ENCODE data around the gene TTF2. TPM values are rescaled to one million over a fixed set of nuclear protein-coding genes. Genes with fewer than 3 reads are reported as not detected.
"Not testable (repeated sequence)": the region's sequence is repeated elsewhere in the genome, so short reads cannot be mapped to it uniquely, and the experiment has no call there.

Gene TTF2
- total RNA-seq, 1 donor from 2014 or later, result 25.1 TPM

DNA sequence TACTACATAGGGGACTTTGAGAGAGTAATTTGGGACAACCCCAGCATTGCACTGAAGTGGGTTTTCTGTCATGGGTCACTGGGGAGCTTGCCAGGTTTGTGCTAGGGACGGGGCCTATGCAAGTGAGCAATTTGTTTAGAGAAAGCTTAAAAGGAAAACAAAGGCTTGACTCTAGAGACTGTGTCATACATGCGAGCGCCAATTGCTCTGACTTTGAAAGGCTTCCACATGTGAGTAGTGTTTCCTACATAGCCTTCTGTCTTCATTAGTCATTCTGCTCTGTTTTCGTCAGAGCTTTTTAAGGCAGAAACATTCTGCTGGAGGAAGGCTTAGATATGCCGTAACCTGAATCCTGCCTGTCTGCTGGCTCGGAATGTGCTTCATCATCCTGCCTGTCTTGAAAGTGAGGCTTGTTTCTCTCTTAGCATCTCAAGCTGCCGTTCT is 33.0 kb downstream of the TTF2 start:
- no peak for DNase-seq (ENCODE audit: low spot score)

DNA sequence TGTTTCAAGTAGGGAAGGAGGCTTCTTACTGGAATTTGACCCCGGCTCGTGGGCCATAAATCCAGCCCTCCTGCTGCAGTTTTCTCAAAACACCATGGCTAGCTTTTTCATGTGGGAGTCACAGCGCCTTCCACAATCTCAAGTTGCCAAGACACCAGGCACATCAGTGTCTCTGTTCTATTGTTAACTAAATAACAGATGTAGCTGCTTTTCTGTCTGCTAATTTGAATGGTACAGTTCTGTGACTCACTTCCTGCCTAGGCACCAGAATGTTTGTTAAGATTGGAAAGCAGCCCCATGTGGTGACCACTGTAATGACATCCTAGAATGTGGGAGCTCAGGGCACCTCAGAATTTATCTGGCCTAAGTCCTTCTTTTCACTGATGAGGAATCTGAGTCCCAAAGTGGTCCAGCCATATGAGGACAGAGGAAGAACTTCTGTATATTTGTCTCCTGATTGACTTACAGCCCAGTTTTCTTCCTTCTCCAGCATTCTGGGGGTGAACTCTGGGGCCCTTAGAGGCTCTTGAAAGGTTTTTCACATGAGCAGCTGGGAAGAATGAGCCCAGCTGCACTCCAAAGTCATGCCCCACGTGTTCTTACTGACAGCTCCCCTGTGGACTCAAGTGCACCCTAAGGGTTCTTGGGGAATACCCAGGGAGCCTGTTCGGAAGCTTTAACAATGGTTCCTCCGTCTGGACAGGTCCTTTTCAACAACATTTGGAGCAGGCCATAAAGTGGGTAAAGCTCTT is 33.9 kb downstream of the TTF2 start:
- DNase-seq (ENCODE audit: low spot score), result no peak

DNA sequence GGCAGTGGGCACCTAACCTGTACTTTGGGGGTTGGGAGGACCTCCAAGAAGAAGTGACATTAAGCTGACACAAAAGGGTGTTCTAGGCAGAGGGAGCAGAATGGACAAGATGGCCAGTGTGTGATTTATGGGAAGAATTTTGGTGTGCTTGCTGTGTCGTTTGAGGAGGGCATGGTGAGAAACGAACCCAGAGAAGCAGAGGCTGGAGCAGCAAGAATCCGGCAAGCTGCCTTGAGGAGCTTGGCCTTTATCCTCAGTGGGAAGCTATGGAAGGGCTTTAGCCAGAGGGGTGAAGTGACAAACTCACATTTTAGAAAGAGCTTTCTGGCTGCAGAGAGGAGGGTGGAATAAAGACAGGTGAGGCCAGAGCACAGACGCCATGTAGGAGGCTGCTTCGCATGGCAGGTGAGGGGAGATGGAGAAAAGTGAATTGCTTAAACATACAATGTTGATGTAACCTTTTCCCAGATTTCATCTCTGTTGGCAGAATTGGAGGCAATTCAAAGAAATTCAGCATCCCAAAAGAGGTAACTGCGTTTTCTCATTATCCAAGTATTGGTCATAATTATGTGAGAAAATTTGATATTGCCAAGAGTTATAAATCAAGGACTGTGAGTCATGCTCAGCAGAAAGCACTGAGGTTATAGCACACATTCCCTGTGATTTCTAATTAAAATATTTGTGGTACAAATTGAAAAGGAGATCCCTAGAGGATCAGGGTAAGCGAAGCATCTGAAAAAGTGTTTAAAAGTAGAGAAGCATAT is 34.9 kb downstream of the TTF2 start:
- DNase-seq (ENCODE audit: low spot score), result no peak

DNA sequence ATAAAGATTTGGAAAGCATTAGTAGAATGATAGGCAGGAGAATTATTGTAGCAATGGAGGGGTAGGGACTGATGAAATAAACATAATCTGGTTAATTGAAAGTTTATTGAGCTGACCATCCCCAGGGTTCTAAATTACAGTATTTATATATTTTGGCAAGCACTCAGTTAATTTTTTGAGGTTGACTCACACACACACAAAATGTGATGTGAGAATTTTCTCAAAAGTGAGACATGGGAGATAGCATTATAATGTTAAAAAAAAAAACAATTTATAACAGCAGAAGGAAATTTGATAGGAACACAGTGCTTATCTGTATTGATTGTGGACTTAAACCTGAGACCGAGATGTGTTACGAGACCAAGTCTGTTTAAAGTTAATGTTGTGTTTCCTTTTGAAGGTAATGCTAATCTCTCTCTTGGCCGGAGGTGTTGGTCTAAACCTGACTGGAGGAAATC is 36.9 kb downstream of the TTF2 start:
- DNase-seq (ENCODE audit: low spot score), result no peak

DNA sequence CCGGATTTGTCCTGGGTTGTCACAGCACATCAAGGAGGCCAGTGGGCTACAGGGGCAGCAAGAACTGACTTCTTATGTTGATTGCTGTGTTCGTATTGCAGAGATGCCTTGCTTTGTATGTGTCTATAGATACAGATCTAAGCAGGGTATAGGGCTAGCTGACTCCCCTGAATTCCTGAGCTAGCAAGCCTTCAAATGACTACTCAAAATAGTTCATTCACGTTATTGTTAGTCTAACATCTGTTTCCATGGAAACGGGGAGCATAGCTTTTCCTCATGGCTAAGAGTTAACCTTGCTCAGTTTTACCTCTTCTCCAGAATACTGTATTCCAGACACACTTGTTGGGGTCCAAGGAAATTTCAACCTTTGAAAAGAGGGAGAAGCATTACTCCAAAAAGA is 37.3 kb downstream of the TTF2 start:
- no peak for DNase-seq (ENCODE audit: low spot score)

DNA sequence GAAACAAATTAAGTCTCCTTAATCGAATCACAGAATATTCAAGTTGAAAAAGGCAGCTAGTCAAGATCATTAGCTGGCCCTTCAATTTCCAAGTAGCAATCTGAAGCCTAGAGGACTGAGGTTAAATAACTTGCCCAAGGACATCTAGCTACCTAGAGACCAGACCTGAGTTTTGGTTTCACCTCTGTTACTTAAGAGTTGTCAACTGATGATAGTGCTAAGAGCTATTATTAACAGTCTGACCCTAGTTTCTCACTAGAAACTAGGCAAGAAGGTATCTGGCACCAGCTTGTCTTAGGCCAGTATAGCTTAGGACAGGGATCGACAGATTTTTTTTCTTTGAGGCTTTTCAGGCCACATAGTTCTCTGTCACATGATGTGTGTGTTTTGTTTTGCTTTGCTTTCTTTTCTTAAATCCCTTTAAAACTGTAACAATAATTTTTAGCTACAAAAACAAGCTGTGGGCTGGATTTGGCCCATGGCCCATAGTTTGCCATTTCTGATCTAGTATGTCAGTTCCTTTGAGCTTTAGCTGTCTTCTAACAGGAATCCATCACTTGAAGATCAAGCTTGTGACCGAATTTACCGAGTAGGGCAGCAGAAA is 38.3 kb downstream of the TTF2 start:
- no peak for DNase-seq (ENCODE audit: low spot score)

DNA sequence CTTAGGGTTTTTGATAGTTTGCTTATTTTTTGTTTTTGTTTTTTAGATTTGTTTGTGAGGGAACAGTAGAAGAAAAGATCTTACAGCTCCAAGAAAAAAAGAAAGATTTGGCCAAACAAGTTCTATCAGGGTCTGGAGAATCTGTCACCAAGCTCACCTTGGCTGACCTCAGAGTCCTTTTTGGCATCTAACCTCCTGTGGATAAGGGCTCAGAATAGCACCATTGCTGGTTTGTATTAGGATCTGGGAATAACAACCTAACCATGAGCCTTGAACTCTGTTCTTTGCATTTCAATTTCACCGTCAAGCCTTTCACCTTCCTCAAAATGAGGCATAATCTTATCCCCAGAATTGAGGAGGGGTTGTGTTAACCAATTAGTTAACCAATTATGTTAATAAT is 41.2 kb downstream of the TTF2 start:
- DNase-seq (ENCODE audit: low spot score), result no peak

DNA sequence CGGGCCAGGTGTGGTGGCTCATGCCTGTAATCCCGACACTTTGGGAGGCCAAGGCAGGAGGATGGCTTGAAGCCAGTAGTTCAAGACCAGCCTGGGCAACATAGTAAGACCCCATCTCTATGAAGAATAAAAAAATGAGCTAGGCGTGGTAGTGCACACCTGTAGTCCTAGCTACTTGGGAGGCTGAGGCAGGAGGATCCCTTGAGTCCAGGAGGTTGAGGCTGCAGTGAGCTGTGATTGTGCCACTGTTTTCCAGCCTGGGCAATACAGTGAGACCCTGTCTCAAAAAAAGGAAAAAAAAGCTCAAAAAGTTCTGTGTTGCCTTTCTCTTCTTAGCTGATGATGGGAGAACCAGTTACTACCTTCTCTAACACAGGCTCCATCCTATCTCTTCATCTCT is 41.7 kb downstream of the TTF2 start:
- DNase-seq (ENCODE audit: low spot score), result not testable (repeated sequence)

DNA sequence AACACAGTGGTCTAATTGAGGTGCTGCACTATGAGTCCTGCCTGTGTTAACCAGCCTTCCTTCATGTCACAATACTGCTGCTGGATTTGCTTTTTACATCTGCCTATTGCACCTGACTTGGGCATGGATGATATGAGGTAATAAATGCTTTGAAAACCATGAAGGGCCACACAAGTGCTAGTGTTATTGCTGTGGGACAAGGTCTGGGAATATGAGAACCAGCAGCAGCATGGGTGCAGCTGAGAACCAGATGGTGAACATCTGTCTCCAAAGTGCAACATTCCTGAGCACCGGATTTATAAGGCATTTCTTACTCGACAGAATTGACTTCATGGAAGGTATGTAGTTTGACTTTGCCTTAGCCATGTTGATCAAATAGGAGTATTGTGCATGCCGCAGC is 44.9 kb downstream of the TTF2 start:
- DNase-seq (ENCODE audit: low spot score), result no peak

DNA sequence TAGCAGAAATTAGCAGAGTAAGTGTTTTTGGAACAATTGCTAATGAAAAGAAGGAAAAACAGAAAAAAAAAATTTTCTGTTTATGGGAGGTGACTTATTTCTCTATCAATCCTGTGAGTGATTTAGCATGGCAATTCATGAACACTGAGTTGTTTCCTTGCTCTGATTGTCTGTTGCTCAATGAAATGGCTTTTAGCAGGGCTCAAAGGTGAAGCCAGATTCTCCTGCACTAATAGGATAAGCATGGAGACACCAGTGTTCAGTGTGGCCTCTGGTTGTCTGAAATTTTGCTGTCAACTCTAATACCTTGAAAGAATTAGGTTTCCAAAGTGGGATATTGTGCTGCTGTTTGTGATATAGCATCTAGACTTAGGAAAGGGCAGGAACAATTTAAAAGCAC is 45.6 kb downstream of the TTF2 start:
- DNase-seq (ENCODE audit: low spot score), result no peak

DNA sequence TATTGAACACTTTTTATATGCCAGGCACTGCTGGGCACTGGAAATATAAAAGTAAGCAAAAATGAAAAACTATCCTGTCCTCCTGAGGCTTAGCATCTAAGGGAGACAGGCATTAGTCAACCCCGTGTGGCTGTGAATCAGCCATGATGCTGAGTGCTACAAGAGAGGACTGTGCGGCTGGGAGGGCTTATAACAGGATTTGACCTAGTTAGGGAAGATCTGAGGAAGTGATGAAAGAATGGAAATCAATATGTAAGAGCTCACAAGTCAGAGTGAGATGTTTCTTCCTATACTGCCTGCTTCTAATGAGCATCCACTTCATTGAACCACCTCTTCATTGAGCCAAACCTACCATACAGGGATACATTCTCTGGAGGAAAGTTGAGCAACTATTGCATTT is 46.4 kb downstream of the TTF2 start:
- DNase-seq (ENCODE audit: low spot score), result no peak

DNA sequence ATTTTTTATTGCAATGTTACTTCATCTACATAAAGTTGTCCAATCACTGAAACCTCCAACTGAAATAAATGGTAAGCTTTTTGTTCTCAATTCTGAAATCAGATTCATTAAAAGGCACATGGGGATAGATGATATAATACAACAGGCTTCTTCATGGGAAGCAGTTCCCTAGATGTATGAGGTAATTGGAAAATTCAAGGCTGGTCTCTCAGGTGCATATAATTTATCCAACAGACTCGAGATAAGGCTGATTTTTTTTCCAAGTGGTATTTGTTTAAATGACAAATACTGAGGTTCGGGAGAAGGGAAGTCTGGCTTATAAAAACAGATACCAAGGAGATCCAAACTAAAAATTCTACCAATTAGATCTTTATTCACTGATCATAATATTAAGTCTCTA is 47.2 kb downstream of the TTF2 start:
- DNase-seq (ENCODE audit: low spot score), result no peak

DNA sequence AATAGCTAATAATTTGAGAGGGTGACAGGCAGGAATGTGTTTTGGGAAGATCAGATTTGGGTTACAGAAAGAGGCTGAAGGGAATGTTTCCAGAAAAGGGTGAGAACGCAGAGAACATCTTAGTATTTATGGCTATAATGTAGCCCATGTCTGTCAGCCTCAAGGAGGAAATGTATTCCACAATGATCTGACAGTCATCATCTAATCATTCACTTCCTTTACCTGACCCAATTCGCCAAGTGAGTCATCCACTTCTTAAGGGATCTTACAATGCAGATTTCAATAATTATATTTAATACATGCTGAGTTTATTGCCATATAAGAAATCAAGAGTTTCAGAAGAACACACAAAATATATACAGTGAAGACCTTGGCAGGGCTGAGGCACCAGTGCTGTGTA is 50.6 kb downstream of the TTF2 start:
- DNase-seq (ENCODE audit: low spot score), result no peak

DNA sequence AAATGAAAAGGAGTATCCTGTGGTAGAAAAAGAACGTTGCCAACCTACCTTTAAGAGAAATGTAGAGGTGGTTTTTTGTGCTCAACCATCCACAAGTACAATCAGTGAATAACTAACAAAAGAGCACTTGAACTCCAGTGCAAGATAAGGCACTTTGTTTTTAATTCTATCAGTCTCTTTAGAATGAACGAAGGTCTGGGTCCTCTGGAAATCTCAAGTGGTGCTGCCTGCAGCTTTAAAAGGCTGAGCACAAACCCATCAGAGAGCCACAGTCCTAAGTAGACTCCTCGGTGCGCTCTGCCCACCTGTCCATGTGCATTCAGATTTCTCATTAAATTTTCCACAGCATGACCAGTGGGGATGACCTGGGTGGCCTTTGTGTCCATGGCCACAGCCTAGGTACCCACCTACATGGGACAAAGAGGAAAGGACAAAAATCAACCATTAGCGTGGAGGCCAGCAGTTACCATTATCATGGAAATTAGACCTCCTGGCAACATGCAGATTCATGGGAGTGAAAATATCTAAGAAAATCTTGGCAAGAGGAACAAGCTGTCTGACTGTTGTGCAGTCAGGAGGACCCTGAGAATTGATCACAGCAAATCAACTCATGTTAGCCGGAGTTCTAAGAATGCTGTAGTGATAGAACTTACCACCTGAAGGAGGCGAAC is 52.1 kb downstream of the TTF2 start:
- DNase-seq (ENCODE audit: low spot score), result no peak

DNA sequence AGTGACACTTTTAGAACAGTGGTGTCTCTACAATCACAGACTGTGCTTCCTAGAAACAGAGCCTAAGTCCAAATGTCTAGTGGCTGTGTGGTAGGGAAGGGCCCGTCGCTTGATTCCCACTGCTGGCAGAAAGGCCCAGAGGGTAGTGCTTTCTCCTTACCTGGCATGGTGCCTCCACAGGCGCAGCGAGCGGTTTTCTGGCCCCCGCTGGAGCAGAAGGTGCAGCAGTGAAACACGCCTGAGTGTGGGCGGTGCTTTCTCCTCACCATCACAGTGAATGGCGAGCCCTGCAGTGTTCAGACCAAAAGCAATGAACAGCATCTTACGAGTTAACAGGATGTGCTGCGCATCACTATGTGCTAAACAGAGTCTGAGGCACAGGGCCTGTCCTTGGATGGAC is 53.1 kb downstream of the TTF2 start:
- no peak for DNase-seq (ENCODE audit: low spot score)

DNA sequence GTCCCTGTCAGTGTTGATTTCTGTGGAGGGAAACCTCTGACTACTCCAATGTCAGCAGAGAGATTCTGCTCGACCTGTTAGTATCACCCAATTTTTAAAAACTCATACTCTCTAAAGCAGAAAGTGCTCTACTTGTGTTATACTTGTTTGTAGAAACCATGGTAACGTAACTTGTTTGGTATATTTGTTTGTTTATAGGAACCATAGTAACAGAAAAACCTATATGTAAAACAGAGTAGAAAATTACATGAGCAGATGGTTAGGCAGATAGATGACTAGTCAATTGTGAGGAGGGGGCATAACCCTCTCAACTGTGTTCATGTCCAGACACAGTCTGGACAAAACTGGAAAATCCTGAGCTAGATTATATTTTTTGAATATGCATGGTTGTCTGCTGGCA is 54.8 kb downstream of the TTF2 start:
- DNase-seq (ENCODE audit: low spot score), result no peak

DNA sequence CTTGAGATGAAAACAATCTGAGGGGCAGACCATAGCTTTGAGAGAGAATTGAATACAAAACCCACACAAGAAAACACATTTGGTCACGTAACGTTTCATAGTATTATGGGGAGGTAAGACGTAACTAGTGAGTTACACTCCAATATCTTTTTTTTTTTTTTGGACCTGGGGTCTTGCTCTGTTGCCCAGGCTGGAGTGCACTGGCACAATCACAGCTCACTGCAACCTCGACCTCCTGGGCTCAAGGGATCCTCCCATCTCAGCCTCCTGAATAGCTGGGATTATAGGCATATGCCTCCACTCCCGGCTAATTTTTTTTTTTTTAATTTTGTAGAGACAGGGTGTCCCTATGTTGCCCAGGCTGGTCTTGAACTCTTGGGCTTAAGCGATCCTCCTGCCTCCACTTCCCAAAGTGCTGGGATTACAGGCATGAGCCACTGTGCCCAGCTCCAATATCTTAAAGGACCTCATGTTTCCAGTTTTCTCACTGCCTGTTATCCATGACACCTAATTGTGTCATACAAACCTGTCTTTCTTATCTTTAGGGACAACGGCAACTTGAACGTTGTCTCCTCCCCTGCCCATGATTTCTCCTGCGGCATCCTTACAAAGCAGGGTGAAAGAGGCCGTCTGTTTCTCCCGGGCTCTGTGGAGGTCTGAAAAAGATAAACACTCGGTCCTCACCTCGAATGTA is 56.1 kb downstream of the TTF2 start:
- no peak for DNase-seq (ENCODE audit: low spot score)

DNA sequence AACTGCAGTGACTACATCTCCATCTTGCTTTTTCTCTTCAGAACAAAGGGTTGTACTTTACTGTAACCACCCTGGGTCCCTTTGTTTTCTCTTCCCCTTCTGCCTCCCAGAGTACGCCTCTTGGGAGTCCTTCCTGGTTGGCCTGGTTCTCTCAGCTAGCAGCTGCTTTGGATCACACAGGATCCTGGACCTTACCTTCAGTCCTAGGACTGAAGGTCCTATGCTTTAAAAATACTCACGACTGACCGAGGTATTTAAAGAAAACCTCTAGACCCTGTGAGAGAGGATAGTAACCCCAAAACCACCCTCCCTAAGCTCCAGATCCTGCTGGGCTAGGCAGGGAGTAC is 56.6 kb downstream of the TTF2 start:
- DNase-seq (ENCODE audit: low spot score), result no peak

DNA sequence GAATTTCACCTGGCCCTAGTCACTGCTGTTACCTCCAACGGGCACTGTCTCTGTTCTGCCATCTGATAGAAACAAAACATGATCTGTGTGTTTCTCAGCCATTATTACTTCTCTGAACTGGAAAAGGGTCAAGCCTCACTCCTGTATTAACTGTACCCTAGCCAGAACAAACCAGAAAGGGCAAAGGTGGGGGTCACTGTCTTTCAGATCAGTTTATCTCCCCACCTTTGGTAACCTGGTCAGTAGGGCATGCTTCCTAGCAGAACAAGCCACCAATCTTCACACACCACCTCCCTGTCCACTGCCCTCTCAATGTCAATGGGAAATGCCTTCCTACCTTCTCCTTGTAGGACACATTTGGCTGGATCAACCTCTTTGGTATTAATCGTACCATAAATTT is 57.6 kb downstream of the TTF2 start:
- no peak for DNase-seq (ENCODE audit: low spot score)

DNA sequence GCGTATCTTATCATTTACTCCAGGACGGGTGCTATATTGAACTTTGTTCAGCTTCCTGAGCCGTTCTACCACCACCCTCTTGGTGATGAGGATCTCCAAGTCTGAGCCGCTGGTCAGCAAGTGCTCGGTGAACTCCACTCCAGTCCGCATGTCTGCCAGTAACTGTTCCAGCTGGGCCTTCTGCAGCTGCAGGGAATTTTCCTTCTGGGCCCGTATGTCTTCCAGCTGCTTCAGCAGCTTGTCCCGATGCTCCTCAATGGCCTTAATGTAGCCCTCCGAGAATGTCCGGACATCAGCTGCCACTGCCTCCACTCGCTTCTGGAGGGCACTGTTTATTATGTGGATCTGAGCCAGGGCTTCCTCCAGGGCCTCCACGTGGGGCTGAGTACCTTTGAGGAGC is 58.0 kb downstream of the TTF2 start:
- DNase-seq (ENCODE audit: low spot score), result no peak

DNA sequence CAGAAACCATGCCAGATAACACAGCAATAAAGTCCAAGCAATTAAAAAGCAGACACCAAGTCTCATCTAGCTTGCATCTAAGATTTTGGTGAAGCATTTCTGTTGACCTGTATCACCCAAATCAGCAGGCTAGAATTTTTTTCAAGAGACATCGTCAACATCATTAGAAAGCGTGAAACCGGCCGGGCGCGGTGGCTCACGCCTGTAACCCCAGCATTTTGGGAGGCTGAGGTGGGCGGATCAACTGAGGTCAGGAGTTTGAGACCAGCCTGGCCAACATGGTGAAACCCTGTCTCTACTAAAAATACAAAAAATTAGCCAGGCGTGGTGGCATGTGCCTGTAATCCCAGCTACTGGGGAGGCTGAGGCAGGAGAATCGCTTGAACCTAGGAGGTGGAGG is 59.0 kb downstream of the TTF2 start:
- DNase-seq (ENCODE audit: low spot score), result not testable (repeated sequence)
